Neural cell (in vitro differentiated cells): ENCODE data around the gene KRTAP10-10. TPM values are rescaled to one million over a fixed set of nuclear protein-coding genes. Genes with fewer than 3 reads are reported as not detected.

Experiments used
- H2AFZ ChIP-seq: fragments of 200-600, 300-800 bp; sonication (generic), shearing (Covaris generic); 2 replicates; pipeline ENCODE4 v1.6.0; 2014; ENCODE audit warnings: low read depth, mild to moderate bottlenecking, antibody characterized with exemption, low read length, moderate library complexity
- H3F3A ChIP-seq: fragments of 200-600 bp; shearing (Covaris generic); 2 replicates; pipeline ENCODE4 v1.6.1; 2016; ENCODE audit warnings: mild to moderate bottlenecking, moderate library complexity, mixed read lengths, antibody characterized with exemption, low read length; ENCODE audit not compliant: insufficient read depth, poor library complexity, severe bottlenecking
- H3K27ac ChIP-seq: fragments of 200-600, 300-800 bp; sonication (generic), shearing (Covaris generic); 2 replicates; pipeline ENCODE4 v1.5.1; 2014; ENCODE audit warnings: mild to moderate bottlenecking, low read length, moderate library complexity
- H3K27me3 ChIP-seq: fragments of 300-800, 200-600 bp; sonication (generic), shearing (Covaris generic); 2 replicates; pipeline ENCODE4 v1.6.0; 2014; ENCODE audit warnings: mild to moderate bottlenecking, low read depth, low read length, moderate library complexity; ENCODE audit not compliant: insufficient read depth
- H3K36me3 ChIP-seq: fragments of 300-800, 200-600 bp; sonication (generic), shearing (Covaris generic); 2 replicates; pipeline ENCODE4 v1.5.1; 2014; ENCODE audit warnings: mild to moderate bottlenecking, antibody characterized with exemption, low read length, moderate library complexity; ENCODE audit not compliant: insufficient read depth
- H3K4me2 ChIP-seq: fragments of 300-800, 200-600 bp; sonication (generic), shearing (Covaris generic); 2 replicates; pipeline ENCODE4 v1.6.0; 2014; ENCODE audit warnings: mild to moderate bottlenecking, low read length
- H3K4me3 ChIP-seq: fragments of 300-800, 200-600 bp; sonication (generic), shearing (Covaris generic); 2 replicates; pipeline ENCODE4 v1.5.1; 2014; ENCODE audit warnings: mild to moderate bottlenecking, low read length, moderate library complexity
- H3K79me2 ChIP-seq: fragments of 200-600 bp; shearing (Covaris generic); replicated peaks from 2 replicates; pipeline ENCODE4 v1.6.0; 2014; ENCODE audit warnings: mild to moderate bottlenecking, low read length, moderate library complexity; ENCODE audit not compliant: insufficient read depth
- H3K9ac ChIP-seq: fragments of 300-800, 200-600 bp; sonication (generic), shearing (Covaris generic); 2 replicates; pipeline ENCODE4 v1.6.1; 2016; ENCODE audit warnings: mild to moderate bottlenecking, low read length, mixed read lengths
- H3K9me2 ChIP-seq: fragments of 200-600 bp; shearing (Covaris generic); 2 replicates; pipeline ENCODE4 v1.6.1; 2016; ENCODE audit warnings: mild to moderate bottlenecking, low read length, mixed read lengths; ENCODE audit not compliant: insufficient read depth
- H3K9me3 ChIP-seq: fragments of 200-600, 300-800 bp; sonication (generic), shearing (Covaris generic); 2 replicates; pipeline ENCODE4 v1.6.1; 2016; ENCODE audit warnings: mild to moderate bottlenecking, mixed run types, low read length, moderate library complexity, mixed read lengths
- H4K20me1 ChIP-seq: fragments of 200-600 bp; shearing (Covaris generic); 2 replicates; pipeline ENCODE4 v1.6.1; 2016; ENCODE audit warnings: mild to moderate bottlenecking, mixed run types; ENCODE audit not compliant: insufficient read depth
- EP300 ChIP-seq: fragments of 450-650 bp; conservative IDR thresholded peaks from 2 replicates; pipeline ENCODE4 v1.6.1; 2014; ENCODE audit warnings: antibody characterized with exemption, mild to moderate bottlenecking, moderate library complexity; ENCODE audit not compliant: poor library complexity, severe bottlenecking
- EZH2 ChIP-seq: fragments of 200-600, 300-800 bp; shearing (Covaris generic), sonication (generic); IDR thresholded peaks from 2 replicates; pipeline ENCODE4 v1.6.1; 2014; ENCODE audit warnings: antibody characterized with exemption, low read length, borderline replicate concordance, mild to moderate bottlenecking; ENCODE audit not compliant: insufficient read depth, poor library complexity, severe bottlenecking
- MXI1 ChIP-seq: fragments of 450-650 bp; conservative IDR thresholded peaks from 2 replicates; pipeline ENCODE4 v1.6.1; 2014; ENCODE audit warnings: antibody characterized with exemption, mild to moderate bottlenecking; ENCODE audit not compliant: poor library complexity, severe bottlenecking
- POLR2AphosphoS5 ChIP-seq: IDR thresholded peaks from 2 replicates; pipeline ENCODE4 v1.6.1; 2012
- RAD21 ChIP-seq: fragments of 450-650 bp; conservative IDR thresholded peaks from 2 replicates; pipeline ENCODE4 v1.6.1; 2014; ENCODE audit warnings: antibody characterized with exemption, mild to moderate bottlenecking, moderate library complexity
- REST ChIP-seq: IDR thresholded peaks from 2 replicates; pipeline ENCODE4 v1.6.1; 2012; ENCODE audit warnings: borderline replicate concordance
- SMC3 ChIP-seq: fragments of 450-650 bp; conservative IDR thresholded peaks from 2 replicates; pipeline ENCODE4 v1.6.1; 2014; ENCODE audit warnings: antibody characterized with exemption, mild to moderate bottlenecking, moderate library complexity; ENCODE audit not compliant: poor library complexity
- TAF1 ChIP-seq: IDR thresholded peaks from 2 replicates; pipeline ENCODE4 v1.6.1; 2012; ENCODE audit warnings: low read depth
- polyA plus RNA-seq: library from polyadenylated mRNA; depleted of rRNA; stranded (reverse); fragments of >200 nt; gene quantifications from 2 replicates; pipeline ENCODE4 v1.2.3, GENCODE V29; 2014
- TF ChIP-seq, protein P1 (sequence below): fragments of 450-650 bp; IDR thresholded peaks from 2 replicates; pipeline ENCODE4 v1.5.1; 2014; ENCODE audit warnings: antibody characterized with exemption, mild to moderate bottlenecking, moderate library complexity; ENCODE audit not compliant: poor library complexity, severe bottlenecking

The KRTAP10-10 gene
- polyA plus RNA-seq, 1 donor from 2014 or later: not detected

GRCh38 chr21:44592446-44593311 is 44.5 kb upstream of the KRTAP10-10 start, which contains the start of gene KRTAP10-6:
Gene KRTAP10-6 (minus strand): TSS chr21:44592505. CDS start chr21:44592484, 21 bp downstream.
- H3K36me3 ChIP-seq: no peaks in the 10 kb centered on the region
- no peaks in the 10 kb centered on the region for H4K20me1 ChIP-seq
- H3K9me3 ChIP-seq: no peaks in the 10 kb centered on the region
- H3K4me2 ChIP-seq: no peak within 1 kb of the TSS
- TF ChIP-seq REST (no peak), RAD21 (no peak)
- TF ChIP-seq, protein P1, sequence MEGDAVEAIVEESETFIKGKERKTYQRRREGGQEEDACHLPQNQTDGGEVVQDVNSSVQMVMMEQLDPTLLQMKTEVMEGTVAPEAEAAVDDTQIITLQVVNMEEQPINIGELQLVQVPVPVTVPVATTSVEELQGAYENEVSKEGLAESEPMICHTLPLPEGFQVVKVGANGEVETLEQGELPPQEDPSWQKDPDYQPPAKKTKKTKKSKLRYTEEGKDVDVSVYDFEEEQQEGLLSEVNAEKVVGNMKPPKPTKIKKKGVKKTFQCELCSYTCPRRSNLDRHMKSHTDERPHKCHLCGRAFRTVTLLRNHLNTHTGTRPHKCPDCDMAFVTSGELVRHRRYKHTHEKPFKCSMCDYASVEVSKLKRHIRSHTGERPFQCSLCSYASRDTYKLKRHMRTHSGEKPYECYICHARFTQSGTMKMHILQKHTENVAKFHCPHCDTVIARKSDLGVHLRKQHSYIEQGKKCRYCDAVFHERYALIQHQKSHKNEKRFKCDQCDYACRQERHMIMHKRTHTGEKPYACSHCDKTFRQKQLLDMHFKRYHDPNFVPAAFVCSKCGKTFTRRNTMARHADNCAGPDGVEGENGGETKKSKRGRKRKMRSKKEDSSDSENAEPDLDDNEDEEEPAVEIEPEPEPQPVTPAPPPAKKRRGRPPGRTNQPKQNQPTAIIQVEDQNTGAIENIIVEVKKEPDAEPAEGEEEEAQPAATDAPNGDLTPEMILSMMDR: no peak
- H3K79me2 ChIP-seq: no peaks in the 10 kb centered on the region
- H3K9ac ChIP-seq: no peak within 1 kb of the TSS
- H3K27me3 ChIP-seq: no peaks in the 10 kb centered on the region
- no peak within 1 kb of the TSS for H3K27ac ChIP-seq
- no peaks in the 10 kb centered on the region for H3F3A ChIP-seq
- no peak within 1 kb of the TSS for H3K4me3 ChIP-seq
- H2AFZ ChIP-seq: no peak within 1 kb of the TSS
- H3K9me2 ChIP-seq: no peaks in the 10 kb centered on the region

DNA sequence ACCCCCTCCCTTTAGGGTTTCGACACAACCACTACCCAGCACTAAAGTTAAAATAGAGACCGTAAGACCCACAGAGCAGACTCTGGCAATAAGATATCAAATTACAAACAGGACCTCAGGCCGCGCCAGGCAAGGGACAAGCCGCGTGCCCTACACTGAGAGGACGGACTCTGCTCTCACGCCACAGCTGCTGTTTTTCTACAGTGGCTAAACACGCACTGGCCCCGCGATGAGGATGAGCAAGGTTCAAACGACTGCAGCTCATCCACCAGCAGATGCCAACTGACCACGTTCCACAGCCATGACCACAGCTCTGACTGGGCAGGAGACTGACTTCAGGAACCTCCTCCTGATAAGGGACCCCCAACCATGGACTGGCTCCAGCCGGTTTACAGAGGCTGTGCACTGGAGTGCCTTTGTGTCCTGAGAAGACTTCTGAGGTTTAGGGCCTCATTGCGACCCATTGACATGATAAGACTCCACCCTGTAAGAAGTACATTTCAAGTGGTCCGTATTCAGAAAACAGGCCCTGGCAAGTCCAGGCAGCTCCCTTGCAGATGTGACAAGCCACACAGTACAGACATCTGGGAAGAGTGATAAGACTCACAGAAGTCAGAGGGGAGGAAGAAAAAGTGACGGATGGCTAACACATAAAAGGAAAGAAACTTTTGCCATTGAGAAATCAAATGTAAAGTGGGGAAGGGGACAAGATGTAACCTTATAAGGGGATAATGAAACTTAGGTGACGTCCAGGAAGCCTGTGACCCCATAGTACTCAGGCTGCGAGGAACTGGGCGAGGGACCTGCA is 43.4 kb upstream of the KRTAP10-10 start:
- Histone ChIP-seq H3K9me3 (no peaks in the 10 kb centered on the region), H3F3A (no peaks in the 10 kb centered on the region), H3K4me2 (no peak overlapping the region), H3K27me3 (no peaks in the 10 kb centered on the region), H3K36me3 (no peaks in the 10 kb centered on the region), H4K20me1 (no peaks in the 10 kb centered on the region), H3K9ac (no peak overlapping the region), H3K4me3 (no peak overlapping the region), H3K79me2 (no peaks in the 10 kb centered on the region), H3K27ac (no peak overlapping the region), H3K9me2 (no peaks in the 10 kb centered on the region), H2AFZ (no peak overlapping the region)
- TF ChIP-seq RAD21 (no peak), POLR2AphosphoS5 (no peak), SMC3 (no peak), REST (no peak), TAF1 (no peak), MXI1 (no peak), EZH2 (no peak), EP300 (no peak)
- TF ChIP-seq, protein P1: no peak
